Astrocyte (in vitro differentiated cells and primary cell): Measurements from ENCODE around the gene EHD1. TPM values are rescaled to one million over a fixed set of nuclear protein-coding genes. Genes with fewer than 3 reads are reported as not detected.

ENCODE experiments used
- DNase-seq: peaks from one replicate; pipeline ENCODE4 v3.0.0-alpha.2; 2010; ENCODE audit warnings: low read depth
- FAIRE-seq: peaks from 2 replicates; lab custom pipeline; 2011; peaks lifted over from hg19 to GRCh38; lab: Jason Lieb, UNC
- H2AFZ ChIP-seq: 2 replicates; pipeline ENCODE4 v1.6.0; 2012; ENCODE audit warnings: low read depth, low read length, inconsistent platforms
- H3K27ac ChIP-seq: 2 replicates; pipeline ENCODE4 v1.5.1; 2011; ENCODE audit warnings: low read depth, low read length, inconsistent platforms
- H3K27me3 ChIP-seq: 2 replicates; pipeline ENCODE4 v1.6.0; 2011; ENCODE audit warnings: low read length, inconsistent platforms; ENCODE audit not compliant: insufficient read depth
- H3K36me3 ChIP-seq: 2 replicates; pipeline ENCODE4 v1.5.1; 2011; ENCODE audit warnings: low read length, inconsistent platforms; ENCODE audit not compliant: insufficient read depth
- H3K4me1 ChIP-seq: 2 replicates; pipeline ENCODE4 v1.5.1; 2011; ENCODE audit warnings: low read length, inconsistent platforms; ENCODE audit not compliant: insufficient read depth
- H3K4me2 ChIP-seq: 2 replicates; pipeline ENCODE4 v1.6.0; 2012; ENCODE audit warnings: low read length, inconsistent platforms
- H3K4me3 ChIP-seq: 2 replicates; pipeline ENCODE4 v1.5.1; 2011; ENCODE audit warnings: low read depth, mild to moderate bottlenecking, low read length, inconsistent platforms; ENCODE audit not compliant: insufficient read depth
- H3K79me2 ChIP-seq: 2 replicates; pipeline ENCODE4 v1.6.0; 2012; ENCODE audit warnings: mild to moderate bottlenecking, low read length, inconsistent platforms; ENCODE audit not compliant: insufficient read depth
- H3K9ac ChIP-seq: 2 replicates; pipeline ENCODE4 v1.6.0; 2012; ENCODE audit warnings: mild to moderate bottlenecking, low read length, inconsistent platforms
- H3K9me3 ChIP-seq: 2 replicates; pipeline ENCODE4 v1.5.1; 2012; ENCODE audit warnings: low read depth, mild to moderate bottlenecking, low read length, inconsistent platforms; ENCODE audit not compliant: insufficient read depth
- H4K20me1 ChIP-seq: 2 replicates; pipeline ENCODE4 v1.6.0; 2012; ENCODE audit warnings: low read length, inconsistent platforms; ENCODE audit not compliant: insufficient read depth
- H3K27ac Mint-ChIP-seq: one replicate; pipeline ENCODE4 v1.8.0; 2021; ENCODE audit warnings: mild to moderate bottlenecking, mixed read lengths; ENCODE audit not compliant: unreplicated experiment
- H3K27me3 Mint-ChIP-seq: one replicate; pipeline ENCODE4 v1.8.0; 2021; ENCODE audit warnings: low read depth, mixed read lengths; ENCODE audit not compliant: unreplicated experiment
- H3K36me3 Mint-ChIP-seq: one replicate; pipeline ENCODE4 v1.8.0; 2021; ENCODE audit warnings: low read depth, mixed read lengths; ENCODE audit not compliant: unreplicated experiment
- H3K4me1 Mint-ChIP-seq: one replicate; pipeline ENCODE4 v1.8.0; 2021; ENCODE audit warnings: low read depth, mixed read lengths; ENCODE audit not compliant: unreplicated experiment
- H3K4me3 Mint-ChIP-seq: one replicate; pipeline ENCODE4 v1.8.0; 2021; ENCODE audit warnings: mild to moderate bottlenecking, moderate library complexity, mixed read lengths; ENCODE audit not compliant: unreplicated experiment
- H3K9me3 Mint-ChIP-seq: one replicate; pipeline ENCODE4 v1.8.0; 2021; ENCODE audit warnings: mild to moderate bottlenecking, mixed read lengths; ENCODE audit not compliant: unreplicated experiment
- EZH2 ChIP-seq: IDR thresholded peaks from 2 replicates; pipeline ENCODE4 v1.6.1; 2012; ENCODE audit warnings: mild to moderate bottlenecking, low read length, inconsistent platforms; ENCODE audit not compliant: insufficient read depth
- total RNA-seq: library from RNA; stranded (reverse); gene quantifications from 2 replicates; pipeline ENCODE4 v1.2.1, GENCODE V29; 2021
- TF ChIP-seq, protein P1 (sequence below): IDR thresholded peaks from 2 replicates; pipeline ENCODE4 v1.5.1; 2011; ENCODE audit warnings: low read depth, mild to moderate bottlenecking, inconsistent platforms, low read length, moderate library complexity; ENCODE audit not compliant: insufficient read depth

The EHD1 gene
- total RNA-seq, 1 donor from 2014 or later, result 201 TPM

GRCh38 chr11:64836448-64837072 is 41.9 kb downstream of the EHD1 start:
- Mint-ChIP-seq H3K9me3 (no peaks in the 10 kb centered on the region), H3K27me3 (peaks cover under 1% of the 10 kb centered on the region), H3K4me3 (no peak overlapping the region), H3K27ac (no peak overlapping the region), H3K4me1 (no peaks in the 10 kb centered on the region), H3K36me3 (no peaks in the 10 kb centered on the region)
- TF ChIP-seq, protein P1, sequence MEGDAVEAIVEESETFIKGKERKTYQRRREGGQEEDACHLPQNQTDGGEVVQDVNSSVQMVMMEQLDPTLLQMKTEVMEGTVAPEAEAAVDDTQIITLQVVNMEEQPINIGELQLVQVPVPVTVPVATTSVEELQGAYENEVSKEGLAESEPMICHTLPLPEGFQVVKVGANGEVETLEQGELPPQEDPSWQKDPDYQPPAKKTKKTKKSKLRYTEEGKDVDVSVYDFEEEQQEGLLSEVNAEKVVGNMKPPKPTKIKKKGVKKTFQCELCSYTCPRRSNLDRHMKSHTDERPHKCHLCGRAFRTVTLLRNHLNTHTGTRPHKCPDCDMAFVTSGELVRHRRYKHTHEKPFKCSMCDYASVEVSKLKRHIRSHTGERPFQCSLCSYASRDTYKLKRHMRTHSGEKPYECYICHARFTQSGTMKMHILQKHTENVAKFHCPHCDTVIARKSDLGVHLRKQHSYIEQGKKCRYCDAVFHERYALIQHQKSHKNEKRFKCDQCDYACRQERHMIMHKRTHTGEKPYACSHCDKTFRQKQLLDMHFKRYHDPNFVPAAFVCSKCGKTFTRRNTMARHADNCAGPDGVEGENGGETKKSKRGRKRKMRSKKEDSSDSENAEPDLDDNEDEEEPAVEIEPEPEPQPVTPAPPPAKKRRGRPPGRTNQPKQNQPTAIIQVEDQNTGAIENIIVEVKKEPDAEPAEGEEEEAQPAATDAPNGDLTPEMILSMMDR, result no peak
- no peak for TF ChIP-seq EZH2
- Histone ChIP-seq H3K79me2 (no peaks in the 10 kb centered on the region), H4K20me1 (no peaks in the 10 kb centered on the region), H3K4me1 (peaks cover 6% of the 10 kb centered on the region), H3K27me3 (no peaks in the 10 kb centered on the region), H3K4me2 (no peak overlapping the region), H3K36me3 (no peaks in the 10 kb centered on the region), H3K9me3 (no peaks in the 10 kb centered on the region), H2AFZ (no peak overlapping the region), H3K9ac (no peak overlapping the region), H3K4me3 (no peak overlapping the region), H3K27ac (no peak overlapping the region)
- DNase-seq, result no peak
- FAIRE-seq, result no peak

- no peak for FAIRE-seq
- H3K36me3 Mint-ChIP-seq, result no peaks in the 10 kb centered on the region
- Histone ChIP-seq H3K27ac (no peak overlapping the region), H3K9me3 (no peaks in the 10 kb centered on the region), H3K4me1 (peaks cover 6% of the 10 kb centered on the region), H3K79me2 (no peaks in the 10 kb centered on the region), H3K27me3 (no peaks in the 10 kb centered on the region), H3K4me2 (no peak overlapping the region), H3K4me3 (no peak overlapping the region), H2AFZ (no peak overlapping the region), H3K9ac (no peak overlapping the region), H4K20me1 (no peaks in the 10 kb centered on the region), H3K36me3 (no peaks in the 10 kb centered on the region)
- no peaks in the 10 kb centered on the region for H3K4me1 Mint-ChIP-seq
- no peak for DNase-seq
- no peaks in the 10 kb centered on the region for H3K9me3 Mint-ChIP-seq
- H3K27me3 Mint-ChIP-seq, result peaks cover 1% of the 10 kb centered on the region
- TF ChIP-seq, protein P1, result no peak
- no peak for TF ChIP-seq EZH2
- H3K4me3 Mint-ChIP-seq, result no peak overlapping the region
- no peak overlapping the region for H3K27ac Mint-ChIP-seq
Observed at GRCh38 chr11:64835616-64836447, 42.6 kb downstream of the EHD1 start.
